MCF 10A (cell line): ENCODE measurements around the gene SCARB2. TPM values are rescaled to one million over a fixed set of nuclear protein-coding genes. Genes with fewer than 3 reads are reported as not detected.
A peak's percentile ranks its signal among the peaks of the same experiment; 100 is the strongest.

Source experiments
- BruUV-seq: library from RNA; stranded (reverse); fragments of 400-500 nt; replicated peaks from 2 replicates; lab custom pipeline; 2021; lab: Mats Ljungman, UMichigan
- CTCF ChIA-PET: fragments of 300-600 bp; sonication (Branson Sonifier 250); formaldehyde crosslinking; extraction: SDS; loops from one replicate; lab custom pipeline; 2021; ENCODE audit warnings: antibody characterized with exemption, inconsistent platforms; lab: Yijun Ruan, JAX
- POLR2A ChIA-PET: fragments of 300-600, 350-650 bp; sonication (Branson Sonifier 250); formaldehyde crosslinking; extraction: SDS; loops from one replicate; lab custom pipeline; 2020; ENCODE audit warnings: antibody characterized with exemption, inconsistent platforms; lab: Yijun Ruan, JAX
- DNase-seq: peaks from one replicate; pipeline ENCODE4 v3.0.0-alpha.2; 2018; ENCODE audit not compliant: unreplicated experiment
- H3K27ac Mint-ChIP-seq: one replicate; pipeline ENCODE4 v1.8.0; 2022; ENCODE audit warnings: mild to moderate bottlenecking, low read depth, mixed read lengths; ENCODE audit not compliant: unreplicated experiment
- H3K27me3 Mint-ChIP-seq: one replicate; pipeline ENCODE4 v1.8.0; 2022; ENCODE audit warnings: mixed read lengths; ENCODE audit not compliant: insufficient read depth, unreplicated experiment
- H3K36me3 Mint-ChIP-seq: one replicate; pipeline ENCODE4 v1.8.0; 2022; ENCODE audit warnings: mild to moderate bottlenecking, moderate library complexity, mixed read lengths; ENCODE audit not compliant: insufficient read depth, unreplicated experiment
- H3K4me1 Mint-ChIP-seq: one replicate; pipeline ENCODE4 v1.8.0; 2022; ENCODE audit warnings: mixed read lengths; ENCODE audit not compliant: insufficient read depth, unreplicated experiment
- H3K4me3 Mint-ChIP-seq: one replicate; pipeline ENCODE4 v1.8.0; 2022; ENCODE audit warnings: mild to moderate bottlenecking, moderate library complexity, mixed read lengths; ENCODE audit not compliant: unreplicated experiment
- H3K9me3 Mint-ChIP-seq: one replicate; pipeline ENCODE4 v1.8.0; 2022; ENCODE audit warnings: mixed read lengths; ENCODE audit not compliant: unreplicated experiment
- intact Hi-C: fragments of 100-400 bp; cut with micrococcal nuclease; formaldehyde crosslinking; loops from 2 replicates; pipeline ENCODE4 v1.14.1; 2022
- total RNA-seq: library from RNA; stranded (reverse); gene quantifications from 2 replicates; pipeline ENCODE4 v1.2.3, GENCODE V29; 2022
- TF ChIP-seq, protein P1 (sequence below): fragments of 200-600 bp; IDR thresholded peaks from one replicate; pipeline ENCODE4 v1.8.0; 2022; ENCODE audit warnings: antibody characterized with exemption, mild to moderate bottlenecking; ENCODE audit not compliant: unreplicated experiment

Gene SCARB2
- total RNA-seq, 1 experiment from 2014 or later: 67.2 TPM

DNA sequence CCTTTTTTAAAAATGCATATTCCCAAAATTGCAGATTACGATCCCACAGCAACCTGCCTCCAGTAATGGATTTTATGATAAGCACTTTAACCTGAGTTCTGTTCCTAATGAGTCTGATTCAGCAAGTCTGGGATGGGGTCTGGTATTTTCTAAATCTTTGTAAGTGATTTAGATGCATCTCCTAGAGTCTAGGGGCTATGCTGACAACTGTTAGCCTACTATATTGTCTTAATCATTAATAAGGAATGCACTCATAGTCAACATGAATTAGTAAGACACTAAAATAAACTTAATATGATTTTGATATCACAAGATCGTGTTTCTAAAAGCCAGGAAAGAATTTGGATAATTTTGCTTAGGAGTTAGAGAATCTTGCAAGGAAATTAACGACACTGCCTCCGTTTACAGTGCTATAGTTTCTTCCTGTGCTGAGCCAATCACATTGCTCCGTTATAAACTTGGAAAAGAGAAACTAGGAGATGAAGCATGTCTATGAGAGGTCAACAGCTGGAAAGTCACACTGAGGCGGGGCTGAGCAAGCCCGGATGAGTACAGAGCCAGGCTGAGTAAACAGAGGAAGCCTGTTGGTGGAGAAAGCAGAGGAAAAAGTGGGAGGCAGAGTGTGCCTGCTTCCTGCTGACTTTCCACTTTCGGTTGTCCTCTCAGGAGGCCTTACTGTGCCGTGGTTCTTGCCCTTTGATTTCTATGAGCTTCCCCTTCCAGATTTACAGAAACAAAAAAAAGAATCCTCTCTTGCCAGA lies 5.4 kb downstream of the SCARB2 start:
- peaks cover 21% of the 10 kb centered on the region for H3K36me3 Mint-ChIP-seq
- H3K4me3 Mint-ChIP-seq: peak overlapping the region; percentile 74
- ChIA-PET CTCF (interaction anchor here (0.8 to 2.0 kb wide), 3 partner anchors 10 to 99 kb away, joined by 3 to 6 read pairs (median 6); partner anchors contain the start of gene STBD1), POLR2A (interaction anchor here (0.6 to 10.1 kb wide), 13 partner anchors 10 to 735 kb away, joined by 3 to 90 read pairs (median 4); partner anchors contain the start of genes SHROOM3 and STBD1)
- intact Hi-C loops: no loop called here
- peak overlapping the region; percentile 98 for H3K27ac Mint-ChIP-seq
- BruUV-seq: no TSS peak
- DNase-seq: peak; percentile 83
- H3K27me3 Mint-ChIP-seq: no peaks in the 10 kb centered on the region
- TF ChIP-seq, protein P1, sequence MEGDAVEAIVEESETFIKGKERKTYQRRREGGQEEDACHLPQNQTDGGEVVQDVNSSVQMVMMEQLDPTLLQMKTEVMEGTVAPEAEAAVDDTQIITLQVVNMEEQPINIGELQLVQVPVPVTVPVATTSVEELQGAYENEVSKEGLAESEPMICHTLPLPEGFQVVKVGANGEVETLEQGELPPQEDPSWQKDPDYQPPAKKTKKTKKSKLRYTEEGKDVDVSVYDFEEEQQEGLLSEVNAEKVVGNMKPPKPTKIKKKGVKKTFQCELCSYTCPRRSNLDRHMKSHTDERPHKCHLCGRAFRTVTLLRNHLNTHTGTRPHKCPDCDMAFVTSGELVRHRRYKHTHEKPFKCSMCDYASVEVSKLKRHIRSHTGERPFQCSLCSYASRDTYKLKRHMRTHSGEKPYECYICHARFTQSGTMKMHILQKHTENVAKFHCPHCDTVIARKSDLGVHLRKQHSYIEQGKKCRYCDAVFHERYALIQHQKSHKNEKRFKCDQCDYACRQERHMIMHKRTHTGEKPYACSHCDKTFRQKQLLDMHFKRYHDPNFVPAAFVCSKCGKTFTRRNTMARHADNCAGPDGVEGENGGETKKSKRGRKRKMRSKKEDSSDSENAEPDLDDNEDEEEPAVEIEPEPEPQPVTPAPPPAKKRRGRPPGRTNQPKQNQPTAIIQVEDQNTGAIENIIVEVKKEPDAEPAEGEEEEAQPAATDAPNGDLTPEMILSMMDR: no peak
- H3K4me1 Mint-ChIP-seq: peaks cover 34% of the 10 kb centered on the region
- no peaks in the 10 kb centered on the region for H3K9me3 Mint-ChIP-seq

DNA sequence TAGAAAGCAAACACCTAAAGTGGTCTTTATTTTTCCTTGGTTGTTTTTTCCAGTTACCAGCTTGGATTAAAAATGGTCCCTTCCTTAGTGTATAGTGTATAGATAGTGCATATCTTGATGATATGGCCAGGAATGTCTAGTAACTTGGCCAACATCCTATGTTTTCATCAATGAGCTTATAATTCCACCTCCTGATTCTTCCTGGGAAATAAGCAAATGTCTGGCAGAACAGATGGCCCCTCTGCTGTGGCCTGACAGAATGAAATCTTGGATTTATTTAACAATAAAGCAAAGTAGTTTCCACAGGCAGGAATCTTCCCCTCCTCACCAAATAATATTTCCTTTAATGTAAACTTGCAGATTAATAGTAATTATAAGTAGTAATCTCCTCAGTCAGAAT lies 6.1 kb downstream of the SCARB2 start:
- peak overlapping the region; percentile 98 for H3K27ac Mint-ChIP-seq
- TF ChIP-seq, protein P1: no peak
- H3K4me3 Mint-ChIP-seq: peak overlapping the region; percentile 74
- H3K36me3 Mint-ChIP-seq: peaks cover 21% of the 10 kb centered on the region
- no peaks in the 10 kb centered on the region for H3K27me3 Mint-ChIP-seq
- BruUV-seq: no TSS peak
- ChIA-PET POLR2A (interaction anchor here (0.8 to 10.1 kb wide), 4 partner anchors 9 to 177 kb away, joined by 4 to 90 read pairs (median 4); no protein-coding TSS in a partner anchor), CTCF (interaction anchor here (1.0 to 2.0 kb wide), 2 partner anchors 99 to 223 kb away, joined by 3 to 6 read pairs; partner anchors contain the start of gene STBD1)
- intact Hi-C loops: no loop called here
- DNase-seq: no peak
- H3K4me1 Mint-ChIP-seq: peaks cover 30% of the 10 kb centered on the region
- H3K9me3 Mint-ChIP-seq: no peaks in the 10 kb centered on the region

DNA sequence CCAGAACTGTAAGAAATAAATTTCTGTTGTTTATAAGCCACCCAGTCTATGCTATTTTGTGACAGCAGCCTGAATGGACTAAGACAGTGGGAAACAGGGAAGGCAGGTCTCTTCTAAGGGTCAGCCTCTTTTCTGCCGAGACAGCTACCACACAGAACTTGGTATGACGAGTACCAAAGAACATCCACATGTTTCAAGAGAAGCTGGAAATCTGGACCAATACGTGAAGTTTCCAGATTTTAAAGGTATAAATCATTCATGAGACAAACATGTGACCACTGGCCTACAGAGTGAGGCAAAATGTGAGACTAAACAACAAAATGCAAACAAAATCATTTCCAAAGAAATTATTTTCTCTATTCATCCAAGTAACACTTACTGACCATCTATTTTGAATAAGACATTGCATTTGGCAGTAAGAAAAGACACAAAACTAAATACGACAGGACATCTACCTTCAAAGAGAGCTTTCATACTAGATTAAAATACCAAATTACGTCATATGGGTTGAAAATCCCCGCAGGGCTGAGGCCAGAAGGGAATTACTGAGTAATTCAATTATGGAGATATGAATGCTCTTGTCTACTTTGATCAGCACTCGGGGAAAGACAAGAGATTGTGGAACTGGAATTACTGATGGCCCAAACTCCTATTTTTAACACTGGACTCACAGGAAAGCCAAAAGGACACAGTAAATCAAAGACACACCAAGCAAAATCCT lies 7.2 kb downstream of the SCARB2 start:
- ChIA-PET CTCF (interaction anchor here (1.0 kb wide), 1 partner anchor 224 kb away, joined by 3 read pairs; no protein-coding TSS in a partner anchor), POLR2A (interaction anchor here (1.3 to 10.1 kb wide), 2 partner anchors 8 to 101 kb away, joined by 4 to 90 read pairs; no protein-coding TSS in a partner anchor)
- Mint-ChIP-seq H3K27ac (peak overlapping the region; percentile 19), H3K27me3 (no peaks in the 10 kb centered on the region), H3K4me1 (peaks cover 18% of the 10 kb centered on the region), H3K36me3 (peaks cover 21% of the 10 kb centered on the region), H3K4me3 (no peak overlapping the region), H3K9me3 (no peaks in the 10 kb centered on the region)
- DNase-seq: no peak
- TF ChIP-seq, protein P1: no peak
- intact Hi-C loops: no loop called here
- no TSS peak for BruUV-seq
